Muscle layer of colon (tissue), 2 donors: ENCODE results near the gene MYO6.
"Not testable (repeated sequence)": the region's sequence is repeated elsewhere in the genome, so short reads cannot be mapped to it uniquely, and the experiment has no call there.

ENCODE experiments used
- H3K27ac ChIP-seq: one replicate; pipeline ENCODE4 v1.7.0; 2013; ENCODE audit warnings: low read depth, mild to moderate bottlenecking, low read length, moderate library complexity
- H3K27me3 ChIP-seq, 2 donors: one replicate each; pipeline ENCODE4 v1.7.0; 2013; ENCODE audit warnings: low read length in 2 of 2, mild to moderate bottlenecking in 2 of 2; ENCODE audit not compliant: insufficient read depth in 2 of 2, control insufficient read depth in 1 of 2
- H3K36me3 ChIP-seq: one replicate; pipeline ENCODE4 v1.7.0; 2013; ENCODE audit warnings: mild to moderate bottlenecking, low read length; ENCODE audit not compliant: insufficient read depth
- H3K4me1 ChIP-seq: one replicate; pipeline ENCODE4 v1.7.0; 2013; ENCODE audit warnings: mild to moderate bottlenecking, low read length; ENCODE audit not compliant: insufficient read depth
- H3K4me3 ChIP-seq, 2 donors: one replicate each; pipeline ENCODE4 v1.7.0; 2013; ENCODE audit warnings: low read length in 2 of 2, low read depth in 1 of 2, mild to moderate bottlenecking in 1 of 2, moderate library complexity in 1 of 2
- H3K9ac ChIP-seq: one replicate; pipeline ENCODE4 v1.7.0; 2013; ENCODE audit warnings: low read length
- H3K9me3 ChIP-seq: one replicate; pipeline ENCODE4 v1.7.0; 2013; ENCODE audit warnings: mild to moderate bottlenecking, low read length
- donor health status: abdominal sarcoma.
- donor health status: Adenocarcinoma of cecum.

Gene MYO6

GRCh38 chr6:75748743-75749538, at the start of gene MYO6:
Gene MYO6 (plus strand): TSS chr6:75749239. CDS start chr6:75817548, 68,309 bp downstream.
- H3K4me3 ChIP-seq, result peak within 1 kb of the TSS; percentile 90 to 93
- H3K4me1 ChIP-seq, result peaks cover 3% of the 10 kb centered on the region
- peak within 1 kb of the TSS; percentile 76 for H3K27ac ChIP-seq
- H3K9ac ChIP-seq, result peak within 1 kb of the TSS; percentile 78
- no peaks in the 10 kb centered on the region for H3K9me3 ChIP-seq
- no peaks in the 10 kb centered on the region for H3K27me3 ChIP-seq
- H3K36me3 ChIP-seq, result no peaks in the 10 kb centered on the region

- peaks cover 17% of the 10 kb centered on the region for H3K36me3 ChIP-seq
These were observed 40.7 kb upstream of the MYO6 start for GRCh38 chr6:75708334-75708733.

GRCh38 chr6:75711173-75711572, 37.9 kb upstream of the MYO6 start:
- Histone ChIP-seq H3K4me3 (no peak overlapping the region), H3K27me3 (no peaks in the 10 kb centered on the region), H3K9ac (no peak overlapping the region), H3K36me3 (peaks cover 35% of the 10 kb centered on the region), H3K9me3 (no peaks in the 10 kb centered on the region), H3K4me1 (no peaks in the 10 kb centered on the region), H3K27ac (no peak overlapping the region)

More at GRCh38 chr6:75708334-75708733, 40.7 kb upstream of the MYO6 start:
- H3K4me1 ChIP-seq, H3K27ac ChIP-seq, H3K27me3 ChIP-seq, H3K9me3 ChIP-seq, H3K4me3 ChIP-seq, H3K9ac ChIP-seq: not testable (repeated sequence)

- H3K27ac ChIP-seq, result no peak overlapping the region
- no peak overlapping the region for H3K9ac ChIP-seq
- no peak overlapping the region for H3K4me3 ChIP-seq
- H3K27me3 ChIP-seq, result no peaks in the 10 kb centered on the region
- no peaks in the 10 kb centered on the region for H3K9me3 ChIP-seq
- no peaks in the 10 kb centered on the region for H3K4me1 ChIP-seq
- peaks cover 17% of the 10 kb centered on the region for H3K36me3 ChIP-seq
These were observed 29.9 kb upstream of the MYO6 start for GRCh38 chr6:75719133-75719532.

GRCh38 chr6:75723382-75723781, 25.7 kb upstream of the MYO6 start:
- H3K4me3 ChIP-seq, result no peak overlapping the region
- no peaks in the 10 kb centered on the region for H3K36me3 ChIP-seq
- no peaks in the 10 kb centered on the region for H3K27me3 ChIP-seq
- H3K9me3 ChIP-seq, result no peaks in the 10 kb centered on the region
- no peaks in the 10 kb centered on the region for H3K4me1 ChIP-seq
- H3K27ac ChIP-seq, result no peak overlapping the region
- H3K9ac ChIP-seq, result no peak overlapping the region

- H3K4me1 ChIP-seq, result no peaks in the 10 kb centered on the region
- H3K9me3 ChIP-seq, result no peaks in the 10 kb centered on the region
- no peak overlapping the region for H3K4me3 ChIP-seq
These were observed 21.8 kb upstream of the MYO6 start for GRCh38 chr6:75727206-75727605.

GRCh38 chr6:75731029-75731428, 18.0 kb upstream of the MYO6 start:
- H3K27me3 ChIP-seq, H3K4me3 ChIP-seq, H3K4me1 ChIP-seq, H3K27ac ChIP-seq, H3K9me3 ChIP-seq, H3K36me3 ChIP-seq, H3K9ac ChIP-seq: not testable (repeated sequence)

More at GRCh38 chr6:75727206-75727605, 21.8 kb upstream of the MYO6 start:
- H3K27ac ChIP-seq, result no peak overlapping the region
- no peaks in the 10 kb centered on the region for H3K27me3 ChIP-seq
- H3K9ac ChIP-seq, result no peak overlapping the region
- H3K36me3 ChIP-seq, result no peaks in the 10 kb centered on the region

GRCh38 chr6:75735491-75736186, 13.4 kb upstream of the MYO6 start:
- Histone ChIP-seq H3K4me1 (no peaks in the 10 kb centered on the region), H3K27ac (no peak overlapping the region), H3K36me3 (no peaks in the 10 kb centered on the region), H3K9ac (no peak overlapping the region), H3K27me3 (no peaks in the 10 kb centered on the region), H3K9me3 (no peaks in the 10 kb centered on the region), H3K4me3 (no peak overlapping the region)

- H3K36me3 ChIP-seq, result no peaks in the 10 kb centered on the region
- no peak overlapping the region for H3K4me3 ChIP-seq
- H3K9ac ChIP-seq, result no peak overlapping the region
- H3K27me3 ChIP-seq, result no peaks in the 10 kb centered on the region
- H3K4me1 ChIP-seq, result no peaks in the 10 kb centered on the region
- no peak overlapping the region for H3K27ac ChIP-seq
- H3K9me3 ChIP-seq, result no peaks in the 10 kb centered on the region
These were observed 5.1 kb upstream of the MYO6 start for GRCh38 chr6:75743971-75744370.

- Histone ChIP-seq H3K36me3 (no peaks in the 10 kb centered on the region), H3K27me3 (no peaks in the 10 kb centered on the region), H3K4me3 (no peak overlapping the region), H3K27ac (no peak overlapping the region), H3K4me1 (no peaks in the 10 kb centered on the region), H3K9me3 (no peaks in the 10 kb centered on the region), H3K9ac (no peak overlapping the region)
These were observed 3.6 kb upstream of the MYO6 start for GRCh38 chr6:75745404-75745803.

GRCh38 chr6:75746221-75746620, 2.8 kb upstream of the MYO6 start:
- Histone ChIP-seq H3K9ac (no peak overlapping the region), H3K4me3 (no peak overlapping the region), H3K36me3 (no peaks in the 10 kb centered on the region), H3K27ac (no peak overlapping the region), H3K9me3 (no peaks in the 10 kb centered on the region), H3K27me3 (no peaks in the 10 kb centered on the region), H3K4me1 (no peaks in the 10 kb centered on the region)
